Esophagus squamous epithelium (tissue), 5 donors: Measurements from ENCODE around the gene ABCA5. TPM values are rescaled to one million over a fixed set of nuclear protein-coding genes. Genes with fewer than 3 reads are reported as not detected.
"Not testable (repeated sequence)": the region's sequence is repeated elsewhere in the genome, so short reads cannot be mapped to it uniquely, and the experiment has no call there.

Experiments
- DNase-seq: peaks from one replicate; lab custom pipeline; 2025; lab: John Stamatoyannopoulos, UW
- H3K27ac ChIP-seq, 4 donors: fragments of 200-600 bp; sonication (generic); one replicate each; pipeline ENCODE4 v1.5.1; 2016 to 2019; ENCODE audit warnings: mild to moderate bottlenecking in 1 of 4
- H3K27me3 ChIP-seq, 4 donors: fragments of 200-600 bp; sonication (generic); 1 replicate in 3 of 4; 2 replicates in 1 of 4; pipeline versions ENCODE4 v1.5.1 to v1.6.0; 2017 to 2021; ENCODE audit warnings: antibody characterized with exemption in 1 of 4
- H3K36me3 ChIP-seq, 3 donors: fragments of 200-600 bp; sonication (generic); one replicate each; pipeline ENCODE4 v1.5.1; 2016 to 2019
- H3K4me1 ChIP-seq, 3 donors: fragments of 200-600 bp; sonication (generic); one replicate each; pipeline ENCODE4 v1.5.1; 2017 to 2019
- H3K4me3 ChIP-seq, 4 donors: fragments of 200-600 bp; sonication (generic); 1 replicate in 3 of 4; 2 replicates in 1 of 4; pipeline ENCODE4 v1.5.1; 2016 to 2019; ENCODE audit warnings: mild to moderate bottlenecking in 2 of 4, moderate library complexity in 1 of 4
- H3K9me3 ChIP-seq, 3 donors: fragments of 200-600 bp; sonication (generic); one replicate each; pipeline ENCODE4 v1.5.1; 2016 to 2019
- POLR2A ChIP-seq, 4 donors: fragments of 450-650 bp; IDR thresholded peaks; one replicate each; pipeline ENCODE4 v1.6.1; 2017; ENCODE audit warnings: antibody characterized with exemption in 4 of 4, mild to moderate bottlenecking in 4 of 4, moderate library complexity in 3 of 4
- WGBS, 2 donors: methylation state at CpG; one replicate each; pipeline ENCODE4 v1.1.5; 2018; 5-methylcytosine and 5-hydroxymethylcytosine counted together
- intact Hi-C: fragments of 100-400 bp; cut with DNase I; formaldehyde crosslinking; loops from one replicate; pipeline ENCODE4 v1.15.0; 2022
- total RNA-seq, 4 donors: library from RNA; depleted of rRNA; stranded (reverse); fragments of >200 nt; gene quantifications; one replicate each; pipeline ENCODE4 v1.1.0, GENCODE V29; 2016
- TF ChIP-seq, protein P1 (sequence below), 6 experiments: fragments of 450-650 bp in 4 of 6; fragments of 200-600 bp in 2 of 6; sonication (generic) in 2 of 6; IDR thresholded peaks; one replicate each; pipeline ENCODE4 v1.5.1; 2016 to 2019; ENCODE audit warnings: antibody characterized with exemption in 6 of 6, mild to moderate bottlenecking in 4 of 6, moderate library complexity in 4 of 6
- donor health status: DM: yes; HTN: yes; CAD: no.

Gene ABCA5
- total RNA-seq, 4 donors from 2014 or later = 20.0 to 60.7 (median 28.1) TPM

DNA sequence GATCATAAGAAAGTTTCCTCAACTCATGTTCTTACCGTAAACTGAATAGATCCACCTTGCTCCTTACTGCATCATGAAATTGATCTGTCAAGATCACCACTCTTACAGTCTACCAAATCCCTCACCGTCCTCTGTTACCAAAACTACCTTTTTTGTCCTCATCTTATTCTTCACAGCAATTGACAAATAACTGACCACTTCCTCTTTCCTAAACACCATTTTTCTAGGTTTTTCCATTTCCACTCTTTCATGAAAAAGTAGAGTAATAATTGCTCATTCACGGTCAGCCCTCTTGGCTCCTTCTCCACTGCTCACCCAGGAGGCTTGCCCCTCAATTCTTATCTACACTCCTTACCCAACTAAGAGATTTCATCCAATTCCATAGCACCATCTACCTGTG lies 44.9 kb downstream of the ABCA5 start:
- 87 to 94% methylated on average over 3 of the region's 3 CpGs for WGBS, 2 donors
- Histone ChIP-seq H3K9me3 (no peaks in the 10 kb centered on the region), H3K4me3 (no peak overlapping the region), H3K27ac (no peak overlapping the region), H3K4me1 (no peaks in the 10 kb centered on the region), H3K27me3 (no peaks in the 10 kb centered on the region), H3K36me3 (peaks cover 0 to 67% (median 5%) of the 10 kb centered on the region in 3 donors)
- no peak for DNase-seq
- no peak for TF ChIP-seq POLR2A (IDR thresholded peaks at IDR 0.05)
- TF ChIP-seq, protein P1, sequence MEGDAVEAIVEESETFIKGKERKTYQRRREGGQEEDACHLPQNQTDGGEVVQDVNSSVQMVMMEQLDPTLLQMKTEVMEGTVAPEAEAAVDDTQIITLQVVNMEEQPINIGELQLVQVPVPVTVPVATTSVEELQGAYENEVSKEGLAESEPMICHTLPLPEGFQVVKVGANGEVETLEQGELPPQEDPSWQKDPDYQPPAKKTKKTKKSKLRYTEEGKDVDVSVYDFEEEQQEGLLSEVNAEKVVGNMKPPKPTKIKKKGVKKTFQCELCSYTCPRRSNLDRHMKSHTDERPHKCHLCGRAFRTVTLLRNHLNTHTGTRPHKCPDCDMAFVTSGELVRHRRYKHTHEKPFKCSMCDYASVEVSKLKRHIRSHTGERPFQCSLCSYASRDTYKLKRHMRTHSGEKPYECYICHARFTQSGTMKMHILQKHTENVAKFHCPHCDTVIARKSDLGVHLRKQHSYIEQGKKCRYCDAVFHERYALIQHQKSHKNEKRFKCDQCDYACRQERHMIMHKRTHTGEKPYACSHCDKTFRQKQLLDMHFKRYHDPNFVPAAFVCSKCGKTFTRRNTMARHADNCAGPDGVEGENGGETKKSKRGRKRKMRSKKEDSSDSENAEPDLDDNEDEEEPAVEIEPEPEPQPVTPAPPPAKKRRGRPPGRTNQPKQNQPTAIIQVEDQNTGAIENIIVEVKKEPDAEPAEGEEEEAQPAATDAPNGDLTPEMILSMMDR (IDR thresholded peaks at IDR 0.05) = no peak
- intact Hi-C loops = no loop called here

DNA sequence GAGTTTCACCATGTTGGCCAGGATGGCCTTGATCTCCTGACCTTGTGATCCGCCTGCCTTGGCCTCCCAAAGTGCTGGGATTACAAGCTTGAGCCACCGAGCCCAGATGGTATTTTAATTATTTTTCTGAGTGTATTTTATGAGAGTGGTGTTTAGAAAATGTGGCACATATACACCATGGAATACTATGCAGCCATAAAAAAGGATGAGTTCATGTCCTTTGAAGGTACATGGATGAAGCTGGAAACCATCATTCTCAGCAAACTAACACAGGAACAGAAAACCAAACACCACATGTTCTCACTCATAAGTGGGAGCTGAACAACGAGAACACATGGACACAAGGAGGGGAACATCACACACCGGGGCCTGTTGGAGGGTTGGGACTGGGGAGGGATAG lies 50.7 kb downstream of the ABCA5 start:
- H3K9me3 ChIP-seq, H3K4me1 ChIP-seq, H3K27me3 ChIP-seq, H3K4me3 ChIP-seq, H3K27ac ChIP-seq, intact Hi-C loops, DNase-seq: not testable (repeated sequence)
- H3K36me3 ChIP-seq = peaks cover 0 to 31% (median 0%) of the 10 kb centered on the region in 3 donors
- WGBS, 2 donors = 90 to 93% methylated on average over 4 of the region's 4 CpGs

DNA sequence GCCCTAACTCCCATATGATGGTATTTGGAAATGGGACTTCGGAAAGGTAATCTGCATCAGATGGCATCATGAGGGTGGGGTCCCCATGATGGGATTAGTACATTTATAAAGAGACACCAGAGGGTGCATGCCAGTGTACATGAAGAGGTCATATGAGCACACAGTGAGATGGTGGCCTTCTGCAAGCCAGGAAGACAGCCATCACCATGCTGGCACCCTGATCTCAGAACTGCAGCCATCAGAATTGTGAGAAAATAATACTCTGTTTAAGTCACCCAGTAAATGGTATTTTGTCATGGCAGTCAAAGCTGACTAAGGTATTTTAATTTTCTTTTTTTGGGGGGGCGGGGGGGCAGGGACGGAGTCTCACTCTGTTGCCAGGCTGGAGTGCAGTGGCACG lies 51.2 kb downstream of the ABCA5 start:
- Histone ChIP-seq H3K4me3 (no peak overlapping the region), H3K4me1 (no peaks in the 10 kb centered on the region), H3K27me3 (no peaks in the 10 kb centered on the region), H3K27ac (no peak overlapping the region), H3K9me3 (no peaks in the 10 kb centered on the region), H3K36me3 (peaks cover 0 to 29% (median 0%) of the 10 kb centered on the region in 3 donors)
- TF ChIP-seq POLR2A (IDR thresholded peaks at IDR 0.05) = no peak
- TF ChIP-seq, protein P1 (IDR thresholded peaks at IDR 0.05) = no peak
- WGBS, 2 donors = 92 to 96% methylated on average over 3 to 4 of the region's 4 CpGs
- no peak for DNase-seq
- intact Hi-C loops = no loop called here

GRCh38 chr17:69271023-69271422 lies 55.9 kb downstream of the ABCA5 start:
- 72 to 75% methylated on average over 7 of the region's 7 CpGs for WGBS, 2 donors

GRCh38 chr17:69269131-69269998 lies 57.6 kb downstream of the ABCA5 start:
- peaks cover 0 to 15% (median 0%) of the 10 kb centered on the region in 3 donors for H3K36me3 ChIP-seq
- intact Hi-C loops = no loop called here
- TF ChIP-seq, protein P1 (IDR thresholded peaks at IDR 0.05) = no peak
- TF ChIP-seq POLR2A (IDR thresholded peaks at IDR 0.05) = no peak
- no peaks in the 10 kb centered on the region for H3K4me1 ChIP-seq
- no peaks in the 10 kb centered on the region for H3K27me3 ChIP-seq
- H3K27ac ChIP-seq = no peak overlapping the region
- no peaks in the 10 kb centered on the region for H3K9me3 ChIP-seq
- DNase-seq = no peak
- 47 to 48% methylated on average over 6 of the region's 6 CpGs for WGBS, 2 donors
- H3K4me3 ChIP-seq = no peak overlapping the region

More at GRCh38 chr17:69271023-69271422, 55.9 kb downstream of the ABCA5 start:
- H3K27ac ChIP-seq = no peak overlapping the region
- H3K4me3 ChIP-seq = no peak overlapping the region
- peaks cover 0 to 11% (median 0%) of the 10 kb centered on the region in 3 donors for H3K36me3 ChIP-seq
- TF ChIP-seq POLR2A (IDR thresholded peaks at IDR 0.05) = no peak
- TF ChIP-seq, protein P1 (IDR thresholded peaks at IDR 0.05) = no peak
- no peaks in the 10 kb centered on the region for H3K4me1 ChIP-seq
- intact Hi-C loops = no loop called here
- no peaks in the 10 kb centered on the region for H3K27me3 ChIP-seq
- DNase-seq = no peak
- no peaks in the 10 kb centered on the region for H3K9me3 ChIP-seq
